Hepatocyte (in vitro differentiated cells): ENCODE data around the gene RAP1GAP2.

Experiments
- CTCF ChIP-seq: fragments of 200-600 bp; sonication (generic); IDR thresholded peaks from 2 replicates; pipeline ENCODE4 v1.5.1; 2016; ENCODE audit warnings: antibody characterized with exemption, mild to moderate bottlenecking; ENCODE audit not compliant: poor library complexity
- EZH2 ChIP-seq: fragments of 200-600 bp; sonication (generic); IDR thresholded peaks from 2 replicates; pipeline ENCODE4 v1.6.1; 2016; ENCODE audit warnings: antibody characterized with exemption, mild to moderate bottlenecking, borderline replicate concordance

- TF ChIP-seq CTCF (no peak), EZH2 (no peak)
Observed at GRCh38 chr17:2856727-2857126, 60.5 kb downstream of the RAP1GAP2 start.
